ENCODE results near the gene SOS2. TPM values are rescaled to one million over a fixed set of nuclear protein-coding genes. Genes with fewer than 3 reads are reported as not detected.
"Not testable (repeated sequence)": the region's sequence is repeated elsewhere in the genome, so short reads cannot be mapped to it uniquely, and the experiment has no call there.

The SOS2 gene
- total RNA-seq, 4 donors from 2014 or later, result 39.7 to 58.8 (median 50.6) TPM

GRCh38 chr14:50082308-50082742 is 149.1 kb downstream of the SOS2 start:
- no peak for ATAC-seq
- Histone ChIP-seq H3K27ac (no peak overlapping the region), H3K36me3 (no peaks in the 10 kb centered on the region), H3K9me3 (no peaks in the 10 kb centered on the region), H3K27me3 (no peaks in the 10 kb centered on the region), H3K4me1 (no peaks in the 10 kb centered on the region), H3K4me3 (no peak overlapping the region)
- 62 to 66% methylated on average over 5 to 7 of the region's 8 CpGs for WGBS, 2 donors (ENCODE audit: low coverage in 1 of 2)
- TF ChIP-seq POLR2AphosphoS5 (IDR thresholded peaks at IDR 0.05), result no peak
- no peak for TF ChIP-seq POLR2A (IDR thresholded peaks at IDR 0.05)
- TF ChIP-seq EP300 (IDR thresholded peaks at IDR 0.05), result no peak
- TF ChIP-seq CTCF (IDR thresholded peaks at IDR 0.05), result no peak

GRCh38 chr14:50079103-50079502 is 152.3 kb downstream of the SOS2 start:
- H3K27ac ChIP-seq, H3K36me3 ChIP-seq, ATAC-seq, H3K4me3 ChIP-seq, H3K4me1 ChIP-seq, H3K9me3 ChIP-seq, H3K27me3 ChIP-seq: not testable (repeated sequence)
- 100% methylated on average over 1 of the region's 1 CpG; no CpG with 5 or more reads in 1 of the 2 donors for WGBS, 2 donors (ENCODE audit: low coverage in 1 of 2)

- ATAC-seq, H3K4me3 ChIP-seq, H3K4me1 ChIP-seq, H3K36me3 ChIP-seq, H3K27ac ChIP-seq, H3K9me3 ChIP-seq, H3K27me3 ChIP-seq: not testable (repeated sequence)
- WGBS, 2 donors (ENCODE audit: low coverage in 1 of 2), result 96% methylated on average over 4 of the region's 32 CpGs; no CpG with 5 or more reads in 1 of the 2 donors
These were observed 157.7 kb downstream of the SOS2 start for GRCh38 chr14:50073663-50074062.

- no peaks in the 10 kb centered on the region for H3K36me3 ChIP-seq
- H3K9me3 ChIP-seq, result no peaks in the 10 kb centered on the region
- H3K4me3 ChIP-seq, result no peak overlapping the region
- TF ChIP-seq EP300 (IDR thresholded peaks at IDR 0.05), result no peak
- TF ChIP-seq POLR2A (IDR thresholded peaks at IDR 0.05), result no peak
- TF ChIP-seq CTCF (IDR thresholded peaks at IDR 0.05), result no peak
- TF ChIP-seq POLR2AphosphoS5 (IDR thresholded peaks at IDR 0.05), result no peak
- no peaks in the 10 kb centered on the region for H3K4me1 ChIP-seq
- WGBS, 2 donors (ENCODE audit: low coverage in 1 of 2), result 92 to 100% methylated on average over 1 of the region's 1 CpG
- H3K27me3 ChIP-seq, result no peaks in the 10 kb centered on the region
- H3K27ac ChIP-seq, result no peak overlapping the region
- no peak for ATAC-seq
These were observed 159.0 kb downstream of the SOS2 start for GRCh38 chr14:50072395-50072794.

GRCh38 chr14:50070840-50071548 is 160.4 kb downstream of the SOS2 start:
- Histone ChIP-seq H3K4me1 (no peaks in the 10 kb centered on the region), H3K27me3 (no peaks in the 10 kb centered on the region), H3K27ac (no peak overlapping the region), H3K36me3 (no peaks in the 10 kb centered on the region), H3K4me3 (no peak overlapping the region), H3K9me3 (no peaks in the 10 kb centered on the region)
- no peak for ATAC-seq
- WGBS, 2 donors (ENCODE audit: low coverage in 1 of 2), result 73 to 78% methylated on average over 9 to 13 of the region's 13 CpGs
- no peak for TF ChIP-seq CTCF (IDR thresholded peaks at IDR 0.05)
- TF ChIP-seq POLR2AphosphoS5 (IDR thresholded peaks at IDR 0.05), result no peak
- no peak for TF ChIP-seq EP300 (IDR thresholded peaks at IDR 0.05)
- no peak for TF ChIP-seq POLR2A (IDR thresholded peaks at IDR 0.05)

GRCh38 chr14:50070230-50070629 is 161.1 kb downstream of the SOS2 start:
- WGBS, 2 donors (ENCODE audit: low coverage in 1 of 2), result 76 to 93% methylated on average over 3 of the region's 3 CpGs
- TF ChIP-seq POLR2A (IDR thresholded peaks at IDR 0.05) (no peak), EP300 (IDR thresholded peaks at IDR 0.05) (no peak), CTCF (IDR thresholded peaks at IDR 0.05) (no peak), POLR2AphosphoS5 (IDR thresholded peaks at IDR 0.05) (no peak)
- H3K27me3 ChIP-seq, result no peaks in the 10 kb centered on the region
- H3K9me3 ChIP-seq, result no peaks in the 10 kb centered on the region
- no peak for ATAC-seq
- H3K4me1 ChIP-seq, result no peaks in the 10 kb centered on the region
- no peaks in the 10 kb centered on the region for H3K36me3 ChIP-seq
- no peak overlapping the region for H3K27ac ChIP-seq
- H3K4me3 ChIP-seq, result no peak overlapping the region
